Measurements from ENCODE around the gene TUBGCP3. TPM values are rescaled to one million over a fixed set of nuclear protein-coding genes. Genes with fewer than 3 reads are reported as not detected.

The TUBGCP3 gene
- total and polyA plus RNA-seq, 9 donors: 14.2 to 18.1 (median 16.7) TPM

DNA sequence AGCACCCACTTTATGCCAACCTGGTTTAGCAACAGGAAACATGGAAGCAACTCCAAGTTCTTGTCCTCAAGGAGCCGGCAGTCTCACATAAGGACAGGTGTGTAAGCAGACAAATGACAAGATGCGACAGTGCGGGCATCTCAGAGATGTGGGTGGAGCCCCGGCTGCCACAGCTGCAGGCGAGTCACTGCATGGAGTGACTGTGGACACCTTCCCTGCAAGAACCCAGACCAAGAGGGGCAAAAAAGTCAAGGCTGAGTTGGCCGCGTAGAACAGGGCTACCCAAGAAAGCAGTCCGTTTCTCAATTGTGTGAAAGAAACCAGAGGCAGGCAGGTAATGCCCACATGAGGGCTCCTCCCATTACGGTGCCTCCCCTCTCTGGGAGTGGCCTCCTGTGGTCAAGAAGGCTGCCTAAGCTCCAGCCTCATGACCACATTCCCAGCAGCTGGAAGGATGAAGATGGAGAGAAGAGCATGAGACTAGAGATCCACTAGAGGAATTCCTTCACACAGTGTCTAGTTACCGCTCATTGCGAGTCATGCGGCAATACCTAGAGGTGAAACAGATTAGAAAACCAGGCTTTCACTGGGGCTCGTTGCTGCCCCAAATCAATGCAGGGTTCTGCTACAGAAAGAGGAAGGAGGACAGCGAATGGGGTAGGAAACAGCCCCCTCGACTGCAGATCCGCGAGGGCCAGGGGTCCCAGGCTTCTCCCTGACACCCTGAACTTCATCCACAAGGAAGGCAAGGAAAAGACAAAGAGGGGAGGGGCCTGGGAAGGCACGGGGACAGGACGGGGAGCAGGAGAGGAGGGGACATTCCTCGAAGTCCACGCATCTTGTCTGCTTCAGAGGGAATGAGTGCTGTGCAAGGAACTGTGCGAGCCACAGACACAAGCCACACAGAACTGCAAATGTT lies 131.6 kb downstream of the TUBGCP3 start:
- Histone ChIP-seq H3K27ac (ENCODE audit: low read length) (no peak overlapping the region), H3K4me1 (ENCODE audit: control insufficient read depth, insufficient read depth, low read length) (no peaks in the 10 kb centered on the region), H3K36me3 (ENCODE audit: control insufficient read depth, insufficient read depth, low read length) (no peaks in the 10 kb centered on the region), H3K27me3 (ENCODE audit: control insufficient read depth, insufficient read depth, low read length) (peaks cover 2% of the 10 kb centered on the region), H3K9me3 (replicated peaks; ENCODE audit: control insufficient read depth, low read depth, low read length) (peaks cover 6% of the 10 kb centered on the region), H3K4me3 (ENCODE audit: low read length) (no peak overlapping the region)
- no peak for DNase-seq
- WGBS (ENCODE audit: insufficient coverage): 77% methylated on average over 13 of the region's 22 CpGs

DNA sequence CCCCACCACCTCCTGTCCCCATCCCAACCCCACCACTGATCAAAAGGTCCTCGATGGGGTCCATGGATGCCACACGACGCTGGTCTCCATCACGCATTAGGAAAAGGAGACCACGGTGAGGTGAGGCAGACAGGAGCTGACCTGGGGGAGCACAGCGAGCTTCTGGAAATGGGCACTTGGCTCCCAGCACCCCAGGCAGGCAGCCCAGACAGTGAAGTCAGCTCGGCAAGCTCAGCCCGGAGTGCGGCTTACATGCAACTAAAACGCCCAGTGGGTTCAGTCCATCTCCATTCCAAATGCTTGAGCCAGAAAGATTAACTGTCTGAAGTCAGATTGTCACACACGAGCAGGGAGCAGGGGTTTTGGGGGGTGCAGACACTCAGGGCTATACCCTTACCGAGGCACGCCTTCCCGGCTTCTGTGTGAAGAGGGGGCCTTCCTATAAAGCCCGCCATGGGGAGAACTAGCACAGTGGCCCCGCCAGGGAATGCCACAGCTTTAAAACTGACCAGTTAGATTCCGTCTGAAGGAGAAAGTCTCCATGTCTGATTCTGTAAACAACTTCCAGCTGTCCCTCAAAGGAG lies 132.4 kb downstream of the TUBGCP3 start:
- H3K9me3 ChIP-seq (replicated peaks; ENCODE audit: control insufficient read depth, low read depth, low read length): peaks cover 6% of the 10 kb centered on the region
- H3K27ac ChIP-seq (ENCODE audit: low read length): no peak overlapping the region
- WGBS (ENCODE audit: insufficient coverage): 67% methylated on average over 16 of the region's 17 CpGs
- DNase-seq: peak; percentile 9
- H3K27me3 ChIP-seq (ENCODE audit: control insufficient read depth, insufficient read depth, low read length): peaks cover 2% of the 10 kb centered on the region
- H3K36me3 ChIP-seq (ENCODE audit: control insufficient read depth, insufficient read depth, low read length): no peaks in the 10 kb centered on the region
- H3K4me3 ChIP-seq (ENCODE audit: low read length): no peak overlapping the region
- no peaks in the 10 kb centered on the region for H3K4me1 ChIP-seq (ENCODE audit: control insufficient read depth, insufficient read depth, low read length)

DNA sequence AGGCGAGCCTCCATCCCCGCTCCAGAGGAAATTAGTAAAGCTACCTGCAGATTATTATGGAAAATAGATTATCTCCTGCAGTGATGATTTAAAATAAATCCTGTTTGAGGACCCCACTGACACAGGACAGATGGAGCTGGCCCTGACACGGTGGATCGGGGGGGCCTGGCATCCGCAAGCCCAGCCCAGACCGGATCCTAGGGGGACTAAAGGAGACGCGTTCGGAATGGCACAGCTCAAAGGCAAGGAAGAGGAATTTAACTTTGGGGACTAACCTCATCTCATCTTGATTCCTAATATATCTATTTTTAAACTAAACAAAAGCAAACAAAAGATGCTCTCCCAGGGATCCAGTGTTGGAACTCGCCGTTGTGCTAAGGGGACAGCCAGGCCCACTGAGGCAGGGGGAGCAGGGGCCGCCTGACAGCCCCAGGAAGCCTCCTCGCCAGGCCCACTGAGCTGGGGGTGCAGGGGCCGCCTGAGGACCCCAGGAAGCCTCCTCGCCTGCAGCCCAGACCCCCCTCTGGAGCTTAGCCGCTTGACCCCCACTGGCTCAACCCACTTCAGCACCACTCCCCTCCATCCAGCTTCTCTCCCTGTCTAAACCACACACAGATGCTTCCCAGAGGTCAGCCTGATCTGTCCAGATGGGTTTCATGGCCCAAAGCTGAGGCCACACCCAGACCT lies 133.2 kb downstream of the TUBGCP3 start:
- Histone ChIP-seq H3K27me3 (ENCODE audit: control insufficient read depth, insufficient read depth, low read length) (peaks cover 2% of the 10 kb centered on the region), H3K36me3 (ENCODE audit: control insufficient read depth, insufficient read depth, low read length) (no peaks in the 10 kb centered on the region), H3K4me1 (ENCODE audit: control insufficient read depth, insufficient read depth, low read length) (no peaks in the 10 kb centered on the region), H3K4me3 (ENCODE audit: low read length) (no peak overlapping the region), H3K27ac (ENCODE audit: low read length) (no peak overlapping the region), H3K9me3 (replicated peaks; ENCODE audit: control insufficient read depth, low read depth, low read length) (peaks cover 4% of the 10 kb centered on the region)
- WGBS (ENCODE audit: insufficient coverage): 63% methylated on average over 10 of the region's 16 CpGs
- DNase-seq: no peak

DNA sequence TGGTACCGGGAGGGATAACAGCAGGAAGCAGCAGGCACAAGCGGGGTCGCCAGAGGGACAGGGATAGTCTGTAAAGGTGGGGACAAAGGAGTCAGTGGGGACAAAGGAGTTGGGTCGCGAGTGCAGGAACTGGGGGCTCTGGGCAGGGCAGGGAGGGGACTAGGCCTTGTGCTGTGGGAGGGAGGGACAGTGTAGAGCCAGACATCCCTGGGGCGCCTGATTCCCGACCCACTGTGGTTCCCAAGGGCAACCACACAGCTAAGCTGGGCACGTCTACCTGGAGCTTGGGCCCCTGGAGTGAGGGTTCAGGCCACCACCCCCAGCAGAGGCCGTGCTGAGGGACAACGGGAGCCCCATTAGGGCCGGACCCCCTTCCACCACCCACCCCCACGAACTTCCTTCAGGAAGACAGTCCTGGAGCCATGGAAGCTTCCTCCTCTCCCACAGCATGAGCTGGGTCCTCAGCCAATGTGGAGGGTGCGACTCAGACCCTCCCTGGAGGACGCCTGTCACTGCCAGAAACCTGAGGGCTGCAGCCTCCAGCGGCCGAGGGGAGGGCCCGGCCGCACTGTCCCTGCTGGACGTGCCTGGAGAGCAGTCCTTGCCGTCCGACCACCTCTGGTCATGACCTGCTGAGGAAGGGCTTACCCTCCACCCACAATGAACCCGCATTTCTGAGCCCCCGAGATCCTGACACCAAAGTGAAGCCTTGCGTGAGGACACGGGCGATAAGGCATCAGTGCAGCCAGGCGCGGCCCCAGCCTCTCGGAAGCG lies 133.9 kb downstream of the TUBGCP3 start:
- Histone ChIP-seq H3K27me3 (ENCODE audit: control insufficient read depth, insufficient read depth, low read length) (peaks cover 3% of the 10 kb centered on the region), H3K27ac (ENCODE audit: low read length) (no peak overlapping the region), H3K9me3 (replicated peaks; ENCODE audit: control insufficient read depth, low read depth, low read length) (peaks cover 3% of the 10 kb centered on the region), H3K36me3 (ENCODE audit: control insufficient read depth, insufficient read depth, low read length) (no peaks in the 10 kb centered on the region), H3K4me3 (ENCODE audit: low read length) (no peak overlapping the region), H3K4me1 (ENCODE audit: control insufficient read depth, insufficient read depth, low read length) (no peaks in the 10 kb centered on the region)
- WGBS (ENCODE audit: insufficient coverage): 65% methylated on average over 23 of the region's 30 CpGs
- DNase-seq: no peak

DNA sequence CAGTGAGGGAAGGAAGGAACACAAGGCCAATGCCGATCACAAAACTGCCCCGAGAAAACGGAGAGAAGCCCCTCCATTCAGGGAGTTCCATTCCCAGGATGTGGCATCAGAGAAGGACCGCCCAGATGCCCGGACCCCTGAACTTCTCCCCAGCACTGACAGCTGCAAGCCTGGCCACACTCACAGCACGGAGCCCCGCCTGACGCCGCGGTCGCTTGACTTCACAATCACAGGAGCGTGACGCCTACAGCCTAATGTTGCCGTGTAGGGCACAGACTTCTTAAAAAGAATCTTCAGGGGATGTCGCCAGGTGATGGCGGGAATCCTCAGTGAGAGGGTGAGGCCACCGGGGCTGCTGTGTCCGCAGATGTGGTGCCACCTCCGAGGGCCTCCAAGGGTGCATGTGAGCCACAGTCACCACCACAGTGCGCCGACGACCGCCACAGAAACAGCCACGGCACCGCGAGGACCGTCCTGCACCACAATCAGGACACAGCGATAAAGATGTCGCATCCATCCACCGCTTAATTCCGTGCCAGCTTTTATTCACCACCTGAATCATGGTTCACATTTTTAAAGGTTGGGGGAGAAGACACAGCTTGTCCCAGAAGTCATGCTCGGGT lies 134.6 kb downstream of the TUBGCP3 start:
- H3K36me3 ChIP-seq (ENCODE audit: control insufficient read depth, insufficient read depth, low read length): no peaks in the 10 kb centered on the region

DNA sequence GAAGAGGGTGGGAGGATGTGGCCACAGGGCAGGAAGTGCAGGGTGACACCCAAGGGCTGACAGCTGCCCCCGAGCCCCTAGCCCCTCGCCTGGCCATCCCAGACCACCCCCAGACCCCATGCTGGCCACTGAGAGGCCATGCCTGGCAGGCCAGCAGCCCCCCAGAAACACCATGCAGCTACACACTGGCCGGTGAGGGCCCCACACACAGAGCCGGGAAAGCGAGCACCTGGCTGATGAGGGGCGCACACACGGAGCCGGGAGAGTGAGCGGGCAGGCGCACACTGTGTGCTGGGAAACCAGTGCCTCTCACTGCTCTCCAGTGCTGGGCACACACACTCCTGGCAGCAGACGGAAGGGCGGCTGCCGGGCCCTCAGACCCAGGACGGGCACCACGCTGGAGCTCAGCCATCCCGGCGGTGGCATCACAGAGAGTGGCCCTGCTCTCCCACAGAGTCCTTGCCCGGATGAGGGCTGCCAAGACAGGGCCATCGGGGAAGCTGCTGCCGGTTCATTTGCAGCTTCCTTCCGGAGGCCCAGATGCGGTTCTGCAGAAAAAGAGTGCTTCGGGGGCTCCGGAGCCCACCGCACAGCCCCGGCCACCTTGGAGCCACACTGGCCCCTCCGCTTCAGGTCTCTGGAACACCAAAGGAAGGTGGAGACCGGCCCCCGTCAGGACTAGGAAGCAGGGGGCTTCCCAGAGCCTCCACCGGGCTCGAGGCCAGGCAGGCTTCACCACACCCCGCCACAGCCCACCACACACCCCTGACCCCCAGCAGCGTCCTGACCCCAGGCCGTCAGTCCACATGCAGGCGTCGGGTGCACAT lies 135.4 kb downstream of the TUBGCP3 start:
- no peaks in the 10 kb centered on the region for H3K4me1 ChIP-seq (ENCODE audit: control insufficient read depth, insufficient read depth, low read length)
- no peak for DNase-seq
- H3K27ac ChIP-seq (ENCODE audit: low read length): no peak overlapping the region
- H3K36me3 ChIP-seq (ENCODE audit: control insufficient read depth, insufficient read depth, low read length): no peaks in the 10 kb centered on the region
- peaks cover 3% of the 10 kb centered on the region for H3K9me3 ChIP-seq (replicated peaks; ENCODE audit: control insufficient read depth, low read depth, low read length)
- peaks cover 10% of the 10 kb centered on the region for H3K27me3 ChIP-seq (ENCODE audit: control insufficient read depth, insufficient read depth, low read length)
- H3K4me3 ChIP-seq (ENCODE audit: low read length): no peak overlapping the region
- 83% methylated on average over 32 of the region's 36 CpGs for WGBS (ENCODE audit: insufficient coverage)

More for the DNA sequence above, 134.6 kb downstream of the TUBGCP3 start:
- Histone ChIP-seq H3K27ac (ENCODE audit: low read length) (no peak overlapping the region), H3K4me1 (ENCODE audit: control insufficient read depth, insufficient read depth, low read length) (no peaks in the 10 kb centered on the region), H3K9me3 (replicated peaks; ENCODE audit: control insufficient read depth, low read depth, low read length) (peaks cover 3% of the 10 kb centered on the region), H3K27me3 (ENCODE audit: control insufficient read depth, insufficient read depth, low read length) (peaks cover 8% of the 10 kb centered on the region), H3K4me3 (ENCODE audit: low read length) (no peak overlapping the region)
- DNase-seq: no peak
- 83% methylated on average over 20 of the region's 32 CpGs for WGBS (ENCODE audit: insufficient coverage)

DNA sequence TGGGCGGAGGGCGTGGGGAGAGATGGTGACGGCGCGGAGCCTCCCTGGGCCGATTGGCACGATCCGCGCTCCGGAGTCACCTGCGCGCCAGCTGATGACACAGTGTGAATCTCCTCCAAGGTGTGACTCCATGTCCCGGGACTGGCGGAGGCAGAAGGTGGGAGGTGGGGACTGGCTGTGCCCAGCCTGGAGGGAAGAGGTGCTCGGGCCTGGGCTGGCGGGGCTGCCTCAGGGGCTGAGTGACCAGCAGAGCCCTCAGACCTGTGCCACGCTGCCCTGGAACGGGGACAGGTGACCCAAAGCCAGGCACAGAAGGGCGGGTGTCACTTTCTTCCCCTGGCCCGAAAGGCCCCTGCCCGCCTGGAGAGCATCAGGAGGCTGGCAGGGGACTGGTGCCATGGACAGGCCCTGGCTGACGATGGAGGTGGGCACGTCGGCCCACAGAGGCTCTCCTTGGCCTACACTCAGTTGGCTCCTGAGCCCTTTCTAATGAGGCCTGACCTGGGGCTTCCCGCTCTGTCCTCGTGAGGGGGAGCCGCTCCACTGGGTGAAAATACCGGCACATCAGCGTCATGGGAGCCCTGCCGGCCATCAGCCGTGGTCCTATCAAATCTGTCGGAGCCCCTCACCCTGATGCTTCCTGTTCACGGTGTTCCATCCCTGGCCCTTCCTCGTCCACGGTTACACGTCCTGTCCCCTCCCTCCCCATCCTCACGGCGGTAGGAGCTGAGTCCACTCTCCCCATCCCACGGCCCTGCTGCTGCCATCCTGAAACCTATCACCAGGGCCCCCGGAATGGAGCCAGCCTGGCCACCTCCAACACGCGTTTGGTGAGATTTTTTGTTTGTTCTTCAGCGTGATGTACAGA lies 136.2 kb downstream of the TUBGCP3 start:
- H3K9me3 ChIP-seq (replicated peaks; ENCODE audit: control insufficient read depth, low read depth, low read length): peaks cover 3% of the 10 kb centered on the region
- no peak overlapping the region for H3K27ac ChIP-seq (ENCODE audit: low read length)
- no peaks in the 10 kb centered on the region for H3K36me3 ChIP-seq (ENCODE audit: control insufficient read depth, insufficient read depth, low read length)
- H3K4me3 ChIP-seq (ENCODE audit: low read length): no peak overlapping the region
- WGBS (ENCODE audit: insufficient coverage): 91% methylated on average over 32 of the region's 43 CpGs
- no peak for DNase-seq
- peaks cover 10% of the 10 kb centered on the region for H3K27me3 ChIP-seq (ENCODE audit: control insufficient read depth, insufficient read depth, low read length)
- no peaks in the 10 kb centered on the region for H3K4me1 ChIP-seq (ENCODE audit: control insufficient read depth, insufficient read depth, low read length)

DNA sequence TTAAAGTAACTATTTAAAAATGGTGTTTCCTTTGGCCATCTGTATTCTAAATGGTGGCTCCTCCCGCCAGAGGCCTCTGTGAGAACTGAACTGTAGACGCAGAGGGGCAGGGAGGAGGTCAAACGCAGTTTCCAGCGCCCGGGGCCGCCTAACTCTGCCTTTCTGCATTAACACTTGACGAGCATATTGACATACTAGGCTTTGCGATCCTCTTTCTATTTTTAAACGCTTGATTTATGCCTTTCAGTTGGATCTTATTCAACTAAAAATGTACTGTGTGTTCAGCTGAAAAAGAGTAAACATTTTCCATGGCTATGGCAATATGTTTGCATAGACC lies 137.1 kb downstream of the TUBGCP3 start:
- no peak overlapping the region for H3K27ac ChIP-seq (ENCODE audit: low read length)
- DNase-seq: peak; percentile 32
- H3K36me3 ChIP-seq (ENCODE audit: control insufficient read depth, insufficient read depth, low read length): no peaks in the 10 kb centered on the region
- peaks cover 13% of the 10 kb centered on the region for H3K27me3 ChIP-seq (ENCODE audit: control insufficient read depth, insufficient read depth, low read length)
- H3K4me3 ChIP-seq (ENCODE audit: low read length): no peak overlapping the region
- no peaks in the 10 kb centered on the region for H3K4me1 ChIP-seq (ENCODE audit: control insufficient read depth, insufficient read depth, low read length)
- 50% methylated on average over 2 of the region's 9 CpGs for WGBS (ENCODE audit: insufficient coverage)
- H3K9me3 ChIP-seq (replicated peaks; ENCODE audit: control insufficient read depth, low read depth, low read length): no peaks in the 10 kb centered on the region

All from muscle of leg (tissue), 11 donors.